Heart left ventricle (tissue), 16 donors: ENCODE data around the gene RAP1GAP. TPM values are rescaled to one million over a fixed set of nuclear protein-coding genes. Genes with fewer than 3 reads are reported as not detected.

Experiments used
- ATAC-seq, 4 donors: fragments of 200-7000 bp; cut with Tn5 transposase; one replicate each; pipeline ENCODE4 v1.9.1; 2020 to 2022; ENCODE audit warnings: moderate library complexity in 4 of 4, mild to moderate bottlenecking in 3 of 4, moderate number of reproducible peaks in 1 of 4
- DNase-seq, 5 donors: peaks; one replicate each; pipeline ENCODE4 v3.0.0-alpha.2; 2020
- H3K27ac ChIP-seq, 12 donors: fragments of 200-600 bp; sonication (generic) in 4 of 12; one replicate each; pipeline versions ENCODE4 v1.5.0 to v1.8.0; 2016 to 2022; ENCODE audit warnings: mild to moderate bottlenecking in 2 of 12
- H3K27me3 ChIP-seq, 9 donors: fragments of 200-600 bp; sonication (generic) in 2 of 9; one replicate each; pipeline versions ENCODE4 v1.5.1 to v1.8.0; 2016 to 2022; ENCODE audit warnings: mild to moderate bottlenecking in 3 of 9
- H3K36me3 ChIP-seq, 9 donors: fragments of 200-600 bp; sonication (generic) in 2 of 9; one replicate each; pipeline versions ENCODE4 v1.5.0 to v1.8.0; 2018 to 2022; ENCODE audit warnings: mild to moderate bottlenecking in 2 of 9
- H3K4me1 ChIP-seq, 12 donors: fragments of 200-600 bp; sonication (generic) in 4 of 12; one replicate each; pipeline versions ENCODE4 v1.5.0 to v1.8.0; 2016 to 2022; ENCODE audit warnings: mild to moderate bottlenecking in 3 of 12
- H3K4me3 ChIP-seq, 12 donors: fragments of 200-600 bp; sonication (generic) in 4 of 12; one replicate each; pipeline versions ENCODE4 v1.5.0 to v1.8.0; 2017 to 2022; ENCODE audit warnings: mild to moderate bottlenecking in 9 of 12, moderate library complexity in 4 of 12
- H3K9me3 ChIP-seq, 12 donors: fragments of 200-600 bp; sonication (generic) in 4 of 12; one replicate each; pipeline versions ENCODE4 v1.5.0 to v1.8.0; 2016 to 2022; ENCODE audit warnings: mild to moderate bottlenecking in 1 of 12
- POLR2A ChIP-seq, 2 donors: fragments of 450-650 bp; IDR thresholded peaks; one replicate each; pipeline ENCODE4 v1.6.1; 2017; ENCODE audit warnings: antibody characterized with exemption in 2 of 2, mild to moderate bottlenecking in 2 of 2, moderate library complexity in 2 of 2
- WGBS, 4 donors: extraction: QIAGEN DNeasy Blood & Tissue Kit in 2 of 4; methylation state at CpG; one replicate each; pipeline versions ENCODE4 v1.1.5 to v1.1.7; 2013 to 2018; 5-methylcytosine and 5-hydroxymethylcytosine counted together
- intact Hi-C, 10 donors: fragments of 100-400 bp; cut with DNase I; formaldehyde crosslinking; loops; one replicate each; pipeline versions ENCODE4 v1.11.1 to v1.14.2; 2022
- long read RNA-seq, 3 donors: library from polyadenylated mRNA; unstranded; transcript quantifications; one replicate each; pipeline ENCODE4 v2.0.0, GENCODE V29; 2020 to 2021
- polyA plus RNA-seq, 2 donors: library from polyadenylated mRNA; stranded (reverse); fragments of 200-250 nt; gene quantifications; one replicate each; pipeline ENCODE4 v1.2.3, GENCODE V29; 2013
- total RNA-seq, 9 donors: library from RNA; depleted of rRNA in 2 of 9; stranded (reverse); fragments of >200 nt in 2 of 9; fragmentation: NEBNext Ultra II Directional in 3 of 9; extraction: Animal tissue kit (Norgen Biotek cat#: 25700) in 3 of 9; gene quantifications; one replicate each; pipeline versions ENCODE4 v1.1.0 to v1.2.4, GENCODE V29; 2016 to 2023
- TF ChIP-seq, protein P1 (sequence below), 12 donors: fragments of 200-600 bp; sonication (generic) in 4 of 12; IDR thresholded peaks; one replicate each; pipeline versions ENCODE4 v1.5.0 to v1.8.0; 2018 to 2022; ENCODE audit warnings: antibody characterized with exemption in 12 of 12, mild to moderate bottlenecking in 5 of 12
- donor health status: ischemic (EF 13 %, LVEDD 7.1; RV severe dilation, severe dysfunction).
- donor health status: healthy with polysubstance abuse.
- donor health status: DM: no; HTN: yes; CAD: no.
- donor health status: DM: no; HTN: no; CAD: no.
- donor health status: ischemic (EF 25% LVEDD 6.9; RV normal size, moderate dysfunction).
- donor health status: ischemic (EF 25% LVEDD 5.7; RV mildly dilated, moderate dysfunction).
- donor health status: healthy.
- donor health status: DM: yes; HTN: yes; CAD: no.
- donor health status: ischemic (EF 35%, LVEDD 5.7; RV mildly dilated, moderate dysfunction).
- donor health status: nonischemic (EF 11% LVEDD 7.7; RV severe dilation, severe dysfunction).
- donor health status: DM: yes; HTN: yes; CAD: no.
- donor health status: PGD.
- donor health status: ischemic (EF 29% LVEDD 5.4; RV normal size, mild dysfunction).
- donor health status: nonischemic (EF 23%, LVEDD 6.1; RV moderate dilation, normal function).

RAP1GAP gene
- total RNA-seq, result 1 to 10 TPM; 3.1 to 8.0 (median 3.8) TPM
- 1 to 10 TPM in 1 of 2 donors, under 1 TPM in 1; 0.75 to 4.1 TPM for polyA plus RNA-seq
- long read RNA-seq, donor 1, partial matches to known transcripts, result 7 of 15 reads
- long read RNA-seq, donor 1, other reads (novel, unspliced or antisense), result 7 of 15 reads
- long read RNA-seq, donor 2, partial matches to known transcripts, result 10 of 15 reads
- long read RNA-seq, donor 2, other reads (novel, unspliced or antisense), result 3 of 15 reads
- long read RNA-seq, donor 3, partial matches to known transcripts, result 1 of 7 reads
- long read RNA-seq, donor 3, other reads (novel, unspliced or antisense), result 4 of 7 reads

GRCh38 chr1:21669258-21670058 is at the start of gene RAP1GAP:
Gene RAP1GAP (minus strand): TSS chr1:21669357. CDS start chr1:21620032, 49,325 bp downstream.
- Histone ChIP-seq H3K4me1 (peaks cover 6 to 80% (median 43%) of the 10 kb centered on the region in 12 donors), H3K4me3 (peak within 1 kb of the TSS; percentile 5 to 51 (median 42)), H3K36me3 (no peaks in the 10 kb centered on the region), H3K27ac (no peak within 1 kb of the TSS), H3K9me3 (no peaks in the 10 kb centered on the region), H3K27me3 (peaks cover 0 to 48% (median 22%) of the 10 kb centered on the region in 9 donors)
- intact Hi-C loops, result loop anchor here in 2 of 10 donors (10.0 kb wide), 2 partner anchors 435 to 745 kb away; no protein-coding TSS in a partner anchor
- TF ChIP-seq, protein P1, sequence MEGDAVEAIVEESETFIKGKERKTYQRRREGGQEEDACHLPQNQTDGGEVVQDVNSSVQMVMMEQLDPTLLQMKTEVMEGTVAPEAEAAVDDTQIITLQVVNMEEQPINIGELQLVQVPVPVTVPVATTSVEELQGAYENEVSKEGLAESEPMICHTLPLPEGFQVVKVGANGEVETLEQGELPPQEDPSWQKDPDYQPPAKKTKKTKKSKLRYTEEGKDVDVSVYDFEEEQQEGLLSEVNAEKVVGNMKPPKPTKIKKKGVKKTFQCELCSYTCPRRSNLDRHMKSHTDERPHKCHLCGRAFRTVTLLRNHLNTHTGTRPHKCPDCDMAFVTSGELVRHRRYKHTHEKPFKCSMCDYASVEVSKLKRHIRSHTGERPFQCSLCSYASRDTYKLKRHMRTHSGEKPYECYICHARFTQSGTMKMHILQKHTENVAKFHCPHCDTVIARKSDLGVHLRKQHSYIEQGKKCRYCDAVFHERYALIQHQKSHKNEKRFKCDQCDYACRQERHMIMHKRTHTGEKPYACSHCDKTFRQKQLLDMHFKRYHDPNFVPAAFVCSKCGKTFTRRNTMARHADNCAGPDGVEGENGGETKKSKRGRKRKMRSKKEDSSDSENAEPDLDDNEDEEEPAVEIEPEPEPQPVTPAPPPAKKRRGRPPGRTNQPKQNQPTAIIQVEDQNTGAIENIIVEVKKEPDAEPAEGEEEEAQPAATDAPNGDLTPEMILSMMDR (IDR thresholded peaks at IDR 0.05), result no peak
- no peak for TF ChIP-seq POLR2A (IDR thresholded peaks at IDR 0.05)
- ATAC-seq (peak in 1 of 4 donors; percentile 13), DNase-seq (no peak)
- WGBS, 4 donors, result 2 to 8% (median 2%) methylated on average over 17 to 64 of the region's 64 CpGs

GRCh38 chr1:21716169-21716568 is 47.0 kb upstream of the RAP1GAP start:
- H3K27ac ChIP-seq, result no peak overlapping the region
- intact Hi-C loops, result no loop called here
- WGBS, 4 donors, result 68 to 79% (median 69%) methylated on average over 2 of the region's 2 CpGs
- no peak for DNase-seq
- H3K27me3 ChIP-seq, result no peaks in the 10 kb centered on the region
- no peak overlapping the region for H3K4me3 ChIP-seq
- TF ChIP-seq POLR2A (IDR thresholded peaks at IDR 0.05), result no peak
- TF ChIP-seq, protein P1 (IDR thresholded peaks at IDR 0.05), result no peak
- no peaks in the 10 kb centered on the region for H3K4me1 ChIP-seq
- ATAC-seq, result no peak
- peaks cover 0 to 100% (median 99%) of the 10 kb centered on the region in 9 donors for H3K36me3 ChIP-seq
- no peaks in the 10 kb centered on the region for H3K9me3 ChIP-seq

- no peaks in the 10 kb centered on the region for H3K27me3 ChIP-seq
- peaks cover 0 to 15% (median 7%) of the 10 kb centered on the region in 12 donors for H3K4me1 ChIP-seq
- intact Hi-C loops, result loop anchor here in 2 of 10 donors (2.0 to 10.0 kb wide), 2 partner anchors 35 to 707 kb away; no protein-coding TSS in a partner anchor
- 88 to 96% (median 95%) methylated on average over 4 of the region's 4 CpGs for WGBS, 4 donors
- ATAC-seq, result no peak
- H3K36me3 ChIP-seq, result peaks cover 0 to 96% (median 74%) of the 10 kb centered on the region in 9 donors
- no peak overlapping the region for H3K27ac ChIP-seq
- no peak for DNase-seq
- TF ChIP-seq, protein P1 (IDR thresholded peaks at IDR 0.05), result no peak
- no peak for TF ChIP-seq POLR2A (IDR thresholded peaks at IDR 0.05)
- H3K9me3 ChIP-seq, result no peaks in the 10 kb centered on the region
- no peak overlapping the region for H3K4me3 ChIP-seq
These were observed 38.7 kb upstream of the RAP1GAP start for GRCh38 chr1:21707891-21708290.
